Fibroblast of lung (primary cell): ENCODE data around the gene SCN8A.

Source experiments
- EZH2 ChIP-seq: IDR thresholded peaks from 2 replicates; pipeline ENCODE4 v1.5.1; 2012; ENCODE audit warnings: low read length, control low read depth, mild to moderate bottlenecking; ENCODE audit errors: missing control alignments
- TF ChIP-seq, protein P1 (sequence below), 2 donors: IDR thresholded peaks in 1 of 2; conservative IDR thresholded peaks in 1 of 2; 1 replicate in 1 of 2; 2 replicates in 1 of 2; pipeline ENCODE4 v1.5.1; 2011 to 2012; ENCODE audit warnings: low read length in 2 of 2, control low read depth in 1 of 2, inconsistent platforms in 1 of 2, low read depth in 1 of 2, mild to moderate bottlenecking in 1 of 2

DNA sequence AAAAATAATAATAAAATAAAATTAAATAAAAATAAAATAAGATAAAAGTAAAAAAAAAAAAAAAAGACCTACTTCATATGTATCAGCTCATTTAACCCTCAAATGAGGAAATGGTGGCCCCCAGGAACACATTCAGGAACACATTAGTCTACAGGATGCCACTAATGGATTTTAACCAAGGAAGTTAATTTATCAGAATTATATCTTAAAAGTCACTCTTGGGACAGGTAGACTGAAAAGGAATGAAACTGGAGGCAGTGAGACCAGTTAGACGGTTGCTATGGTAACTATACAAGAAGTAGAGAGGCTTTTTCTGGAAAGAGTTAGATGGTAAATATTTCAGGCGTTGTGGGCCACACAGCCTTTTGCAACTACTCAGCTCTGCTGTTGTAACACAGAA lies 54.9 kb downstream of the SCN8A start:
- TF ChIP-seq EZH2, result no peak
- TF ChIP-seq, protein P1, sequence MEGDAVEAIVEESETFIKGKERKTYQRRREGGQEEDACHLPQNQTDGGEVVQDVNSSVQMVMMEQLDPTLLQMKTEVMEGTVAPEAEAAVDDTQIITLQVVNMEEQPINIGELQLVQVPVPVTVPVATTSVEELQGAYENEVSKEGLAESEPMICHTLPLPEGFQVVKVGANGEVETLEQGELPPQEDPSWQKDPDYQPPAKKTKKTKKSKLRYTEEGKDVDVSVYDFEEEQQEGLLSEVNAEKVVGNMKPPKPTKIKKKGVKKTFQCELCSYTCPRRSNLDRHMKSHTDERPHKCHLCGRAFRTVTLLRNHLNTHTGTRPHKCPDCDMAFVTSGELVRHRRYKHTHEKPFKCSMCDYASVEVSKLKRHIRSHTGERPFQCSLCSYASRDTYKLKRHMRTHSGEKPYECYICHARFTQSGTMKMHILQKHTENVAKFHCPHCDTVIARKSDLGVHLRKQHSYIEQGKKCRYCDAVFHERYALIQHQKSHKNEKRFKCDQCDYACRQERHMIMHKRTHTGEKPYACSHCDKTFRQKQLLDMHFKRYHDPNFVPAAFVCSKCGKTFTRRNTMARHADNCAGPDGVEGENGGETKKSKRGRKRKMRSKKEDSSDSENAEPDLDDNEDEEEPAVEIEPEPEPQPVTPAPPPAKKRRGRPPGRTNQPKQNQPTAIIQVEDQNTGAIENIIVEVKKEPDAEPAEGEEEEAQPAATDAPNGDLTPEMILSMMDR (conservative IDR thresholded peaks at IDR 0.05 in 1 of 2, IDR thresholded peaks at IDR 0.05 in 1 of 2; ENCODE audit: low read depth in 1 of 2, low read length in 2 of 2), result no peak
